ENCODE measurements around the gene PCDHGB5. TPM values are rescaled to one million over a fixed set of nuclear protein-coding genes. Genes with fewer than 3 reads are reported as not detected.
"Not testable (repeated sequence)": the region's sequence is repeated elsewhere in the genome, so short reads cannot be mapped to it uniquely, and the experiment has no call there.

Gene PCDHGB5
- total RNA-seq, 2 experiments from 2014 or later = not detected

DNA sequence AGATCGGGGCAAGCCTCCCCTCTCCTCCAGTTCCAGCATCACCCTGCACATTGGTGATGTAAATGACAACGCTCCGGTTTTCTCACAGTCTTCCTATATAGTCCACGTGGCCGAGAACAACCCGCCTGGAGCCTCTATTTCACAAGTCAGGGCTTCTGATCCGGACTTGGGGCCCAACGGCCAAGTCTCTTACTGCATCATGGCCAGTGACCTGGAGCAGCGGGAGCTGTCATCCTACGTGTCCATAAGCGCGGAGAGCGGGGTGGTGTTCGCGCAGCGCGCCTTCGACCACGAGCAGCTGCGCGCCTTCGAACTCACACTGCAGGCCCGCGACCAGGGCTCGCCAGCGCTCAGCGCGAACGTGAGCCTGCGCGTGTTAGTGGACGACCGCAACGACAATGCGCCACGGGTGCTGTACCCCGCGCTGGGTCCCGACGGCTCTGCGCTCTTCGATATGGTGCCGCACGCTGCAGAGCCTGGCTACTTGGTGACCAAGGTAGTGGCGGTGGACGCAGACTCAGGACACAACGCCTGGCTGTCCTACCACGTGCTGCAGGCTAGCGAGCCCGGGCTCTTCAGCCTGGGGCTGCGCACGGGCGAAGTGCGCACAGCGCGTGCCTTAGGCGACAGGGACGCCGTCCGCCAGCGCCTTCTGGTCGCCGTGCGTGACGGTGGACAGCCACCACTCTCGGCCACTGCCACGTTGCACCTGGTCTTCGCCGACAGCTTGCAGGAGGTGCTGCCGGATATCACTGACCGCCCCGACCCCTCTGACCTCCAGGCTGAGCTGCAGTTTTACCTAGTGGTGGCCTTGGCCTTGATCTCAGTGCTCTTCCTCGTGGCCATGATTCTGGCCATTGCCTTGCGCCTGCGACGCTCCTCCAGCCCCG is 8.3 kb upstream of the PCDHGB5 start:
- Mint-ChIP-seq H3K9me3 (peaks cover 25% of the 10 kb centered on the region), H3K27me3 (peaks cover 36% of the 10 kb centered on the region), H3K4me1 (no peaks in the 10 kb centered on the region), H3K36me3 (peaks cover 7% of the 10 kb centered on the region), H3K4me3 (no peak overlapping the region), H3K27ac (peak overlapping the region; percentile 70)
- ATAC-seq (ENCODE audit: low read depth) (no peak), DNase-seq (peak; percentile 25)
- POLR2A ChIA-PET = no interaction called here

DNA sequence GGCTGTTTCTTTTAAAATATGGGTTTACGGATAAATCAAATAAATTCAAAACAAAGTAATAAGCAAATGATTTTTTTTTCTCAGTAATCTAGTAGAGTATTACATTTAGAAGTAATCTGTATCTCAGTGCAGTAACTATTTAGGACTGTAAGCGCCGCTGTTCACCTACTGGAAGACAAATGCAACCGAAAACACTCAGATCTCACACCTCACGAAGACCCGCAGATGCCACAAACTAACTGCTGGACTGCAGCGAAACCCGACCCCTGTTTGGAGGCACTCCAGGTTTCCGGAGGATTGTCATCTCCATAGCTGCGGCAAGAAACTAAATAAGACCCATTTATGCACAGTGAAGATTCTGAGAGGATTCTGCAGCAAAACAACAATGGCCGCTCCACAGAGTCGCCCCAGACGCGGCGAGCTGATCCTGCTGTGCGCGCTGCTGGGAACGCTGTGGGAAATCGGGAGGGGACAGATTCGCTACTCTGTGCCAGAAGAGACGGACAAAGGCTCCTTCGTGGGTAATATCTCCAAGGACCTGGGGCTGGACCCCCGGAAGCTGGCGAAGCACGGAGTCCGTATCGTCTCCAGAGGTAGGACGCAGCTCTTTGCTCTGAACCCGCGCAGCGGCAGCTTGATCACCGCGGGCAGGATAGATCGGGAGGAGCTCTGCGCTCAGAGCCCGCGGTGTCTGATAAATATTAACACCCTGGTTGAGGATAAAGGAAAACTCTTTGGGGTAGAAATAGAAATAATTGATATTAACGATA is 5.1 kb upstream of the PCDHGB5 start, which contains the start of gene PCDHGA8:
Gene PCDHGA8 (plus strand): TSS at position 205 of the 770 bp plus-strand sequence. CDS start 181 bp downstream, at position 386.
- Mint-ChIP-seq H3K27ac (no peak within 1 kb of the TSS), H3K4me1 (no peaks in the 10 kb centered on the region), H3K4me3 (no peak within 1 kb of the TSS), H3K36me3 (peaks cover 7% of the 10 kb centered on the region), H3K9me3 (peaks cover 23% of the 10 kb centered on the region), H3K27me3 (peaks cover 48% of the 10 kb centered on the region)
- POLR2A ChIA-PET = no interaction called here
- ATAC-seq (ENCODE audit: low read depth) = no peak
- no peak for DNase-seq

DNA sequence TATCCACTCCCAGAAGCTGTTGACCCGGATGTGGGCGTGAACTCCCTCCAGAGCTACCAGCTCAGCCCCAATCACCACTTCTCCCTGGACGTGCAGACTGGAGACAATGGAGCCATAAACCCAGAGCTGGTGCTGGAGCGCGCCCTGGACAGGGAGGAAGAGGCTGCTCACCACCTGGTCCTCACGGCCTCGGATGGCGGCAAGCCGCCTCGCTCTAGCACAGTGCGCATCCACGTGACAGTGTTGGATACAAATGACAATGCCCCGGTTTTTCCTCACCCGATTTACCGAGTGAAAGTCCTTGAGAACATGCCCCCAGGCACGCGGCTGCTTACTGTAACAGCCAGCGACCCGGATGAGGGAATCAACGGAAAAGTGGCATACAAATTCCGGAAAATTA is 4.5 kb upstream of the PCDHGB5 start:
- Mint-ChIP-seq H3K9me3 (peaks cover 22% of the 10 kb centered on the region), H3K27me3 (peaks cover 47% of the 10 kb centered on the region), H3K36me3 (peaks cover 7% of the 10 kb centered on the region), H3K27ac (no peak overlapping the region), H3K4me1 (no peaks in the 10 kb centered on the region), H3K4me3 (no peak overlapping the region)
- POLR2A ChIA-PET = no interaction called here
- no peak for DNase-seq
- ATAC-seq (ENCODE audit: low read depth) = no peak

DNA sequence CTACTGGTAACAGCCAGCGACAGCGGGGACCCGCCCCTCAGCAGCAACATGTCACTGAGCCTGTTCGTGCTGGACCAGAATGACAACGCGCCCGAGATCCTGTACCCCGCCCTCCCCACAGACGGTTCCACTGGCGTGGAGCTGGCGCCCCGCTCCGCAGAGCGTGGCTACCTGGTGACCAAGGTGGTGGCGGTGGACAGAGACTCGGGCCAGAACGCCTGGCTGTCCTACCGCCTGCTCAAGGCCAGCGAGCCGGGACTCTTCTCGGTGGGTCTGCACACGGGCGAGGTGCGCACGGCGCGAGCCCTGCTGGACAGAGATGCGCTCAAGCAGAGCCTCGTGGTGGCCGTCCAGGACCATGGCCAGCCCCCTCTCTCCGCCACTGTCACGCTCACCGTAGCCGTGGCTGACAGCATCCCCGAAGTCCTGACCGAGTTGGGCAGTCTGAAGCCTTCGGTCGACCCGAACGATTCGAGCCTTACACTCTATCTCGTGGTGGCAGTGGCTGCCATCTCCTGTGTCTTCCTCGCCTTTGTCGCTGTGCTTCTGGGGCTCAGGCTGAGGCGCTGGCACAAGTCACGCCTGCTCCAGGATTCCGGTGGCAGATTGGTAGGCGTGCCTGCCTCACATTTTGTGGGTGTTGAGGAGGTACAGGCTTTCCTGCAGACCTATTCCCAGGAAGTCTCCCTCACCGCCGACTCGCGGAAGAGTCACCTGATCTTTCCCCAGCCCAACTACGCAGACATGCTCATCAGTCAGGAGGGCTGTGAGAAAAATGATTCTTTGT is 3.2 kb upstream of the PCDHGB5 start:
- DNase-seq; POLR2A ChIA-PET; ATAC-seq (ENCODE audit: low read depth); H3K4me1 Mint-ChIP-seq; H3K4me3 Mint-ChIP-seq; H3K27ac Mint-ChIP-seq; H3K36me3 Mint-ChIP-seq: not testable (repeated sequence)
- peaks cover 21% of the 10 kb centered on the region for H3K9me3 Mint-ChIP-seq
- peaks cover 46% of the 10 kb centered on the region for H3K27me3 Mint-ChIP-seq

DNA sequence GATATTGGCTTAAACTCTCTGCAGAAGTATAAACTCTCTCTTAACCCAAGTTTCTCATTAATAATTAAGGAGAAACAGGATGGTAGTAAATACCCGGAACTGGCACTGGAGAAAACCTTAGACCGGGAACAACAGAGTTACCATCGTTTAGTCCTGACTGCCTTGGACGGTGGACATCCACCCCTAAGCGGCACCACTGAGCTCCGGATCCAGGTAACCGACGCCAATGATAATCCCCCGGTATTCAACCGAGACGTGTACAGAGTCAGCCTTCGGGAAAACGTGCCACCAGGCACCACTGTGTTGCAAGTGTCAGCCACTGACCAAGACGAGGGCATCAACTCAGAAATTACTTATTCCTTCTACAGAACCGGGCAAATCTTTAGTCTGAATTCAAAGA is 861 bp downstream of the PCDHGB5 start:
- ATAC-seq (ENCODE audit: low read depth) (no peak), DNase-seq (no peak)
- Mint-ChIP-seq H3K4me1 (peaks cover 3% of the 10 kb centered on the region), H3K27ac (no peak overlapping the region), H3K36me3 (peaks cover 2% of the 10 kb centered on the region), H3K4me3 (no peak overlapping the region), H3K27me3 (peaks cover 56% of the 10 kb centered on the region), H3K9me3 (peaks cover 18% of the 10 kb centered on the region)
- POLR2A ChIA-PET = no interaction called here

DNA sequence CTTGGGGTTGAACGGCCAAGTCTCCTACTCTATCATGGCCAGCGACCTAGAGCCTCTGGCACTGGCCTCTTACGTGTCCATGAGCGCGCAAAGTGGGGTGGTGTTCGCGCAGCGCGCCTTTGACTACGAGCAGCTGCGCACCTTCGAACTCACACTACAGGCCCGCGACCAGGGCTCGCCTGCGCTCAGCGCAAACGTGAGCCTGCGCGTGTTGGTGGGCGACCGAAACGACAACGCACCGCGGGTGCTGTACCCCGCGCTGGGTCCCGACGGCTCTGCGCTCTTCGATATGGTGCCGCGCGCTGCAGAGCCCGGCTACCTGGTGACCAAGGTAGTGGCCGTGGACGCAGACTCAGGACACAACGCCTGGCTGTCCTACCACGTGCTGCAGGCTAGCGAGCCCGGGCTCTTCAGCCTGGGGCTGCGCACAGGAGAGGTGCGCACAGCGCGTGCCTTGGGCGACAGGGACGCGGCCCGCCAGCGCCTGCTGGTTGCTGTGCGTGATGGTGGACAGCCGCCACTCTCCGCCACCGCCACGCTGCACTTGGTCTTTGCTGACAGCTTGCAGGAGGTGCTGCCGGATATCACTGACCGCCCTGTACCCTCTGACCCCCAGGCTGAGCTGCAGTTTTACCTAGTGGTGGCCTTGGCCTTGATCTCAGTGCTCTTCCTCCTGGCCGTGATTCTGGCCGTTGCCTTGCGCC is 2.0 kb downstream of the PCDHGB5 start:
- ATAC-seq (ENCODE audit: low read depth) (no peak), DNase-seq (no peak)
- peak overlapping the region; percentile 7 for H3K4me3 Mint-ChIP-seq
- peak overlapping the region; percentile 64 for H3K27ac Mint-ChIP-seq
- POLR2A ChIA-PET = no interaction called here
- H3K27me3 Mint-ChIP-seq = peaks cover 58% of the 10 kb centered on the region
- peaks cover 2% of the 10 kb centered on the region for H3K36me3 Mint-ChIP-seq
- peaks cover 12% of the 10 kb centered on the region for H3K9me3 Mint-ChIP-seq
- peaks cover 3% of the 10 kb centered on the region for H3K4me1 Mint-ChIP-seq

DNA sequence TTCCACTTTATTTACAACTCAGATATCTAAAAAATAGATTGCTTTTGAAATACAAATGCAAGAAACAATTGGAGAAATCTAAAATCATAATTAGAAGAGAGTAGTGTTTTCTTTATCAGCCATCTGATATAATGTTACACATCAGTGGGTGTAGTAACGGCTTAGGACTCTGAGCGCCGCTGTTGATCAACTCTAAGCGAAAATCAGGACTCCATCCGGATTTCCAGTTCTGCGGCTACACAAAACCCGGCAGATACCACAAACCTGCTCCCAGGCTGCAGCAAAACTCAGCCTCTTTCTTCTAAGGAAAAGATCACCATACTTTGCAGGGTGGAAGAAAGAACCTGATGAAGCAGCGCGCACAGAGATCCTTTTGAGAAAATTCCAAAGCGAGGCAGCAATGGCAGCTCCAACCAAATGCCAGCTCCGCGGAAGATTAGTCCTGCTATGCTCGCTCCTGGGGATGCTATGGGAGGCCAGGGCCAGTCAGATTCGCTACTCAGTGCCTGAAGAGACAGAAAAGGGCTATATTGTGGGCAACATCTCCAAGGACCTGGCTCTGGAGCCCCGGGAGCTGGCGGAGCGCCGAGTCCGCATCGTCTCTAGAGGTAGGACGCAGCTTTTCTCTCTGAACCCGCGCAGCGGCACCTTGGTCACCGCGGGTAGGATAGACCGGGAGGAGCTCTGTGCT is 5.0 kb downstream of the PCDHGB5 start, which contains the start of gene PCDHGA9:
Gene PCDHGA9 (plus strand): TSS at position 226 of the 691 bp plus-strand sequence. CDS start 175 bp downstream, at position 401.
- H3K9me3 Mint-ChIP-seq = peaks cover 17% of the 10 kb centered on the region
- POLR2A ChIA-PET = no interaction called here

DNA sequence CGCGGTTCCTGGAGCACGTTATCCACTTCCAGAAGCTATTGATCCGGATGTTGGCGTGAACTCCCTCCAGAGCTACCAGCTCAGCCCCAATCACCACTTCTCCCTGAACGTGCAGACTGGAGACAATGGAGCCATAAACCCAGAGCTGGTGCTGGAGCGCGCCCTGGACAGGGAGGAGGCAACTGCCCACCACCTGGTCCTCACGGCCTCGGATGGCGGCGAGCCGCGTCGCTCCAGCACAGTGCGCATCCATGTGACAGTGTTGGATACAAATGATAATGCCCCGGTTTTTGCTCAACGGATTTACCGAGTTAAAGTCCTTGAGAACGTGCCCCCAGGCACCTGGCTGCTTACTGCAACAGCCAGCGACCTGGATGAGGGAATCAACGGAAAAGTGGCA is 5.6 kb downstream of the PCDHGB5 start:
- ATAC-seq (ENCODE audit: low read depth) (no peak), DNase-seq (no peak)
- Mint-ChIP-seq H3K27ac (no peak overlapping the region), H3K36me3 (peaks cover 2% of the 10 kb centered on the region), H3K4me1 (peaks cover 3% of the 10 kb centered on the region), H3K4me3 (no peak overlapping the region), H3K27me3 (peaks cover 64% of the 10 kb centered on the region), H3K9me3 (peaks cover 17% of the 10 kb centered on the region)
- POLR2A ChIA-PET = no interaction called here

More for the DNA sequence above, 5.0 kb downstream of the PCDHGB5 start, which contains the start of gene PCDHGA9:
- DNase-seq = no peak
- Mint-ChIP-seq H3K27me3 (peaks cover 59% of the 10 kb centered on the region), H3K4me1 (peaks cover 3% of the 10 kb centered on the region), H3K36me3 (peaks cover 2% of the 10 kb centered on the region), H3K4me3 (peak within 1 kb of the TSS; percentile 28), H3K27ac (no peak within 1 kb of the TSS)
- ATAC-seq (ENCODE audit: low read depth) = no peak

DNA sequence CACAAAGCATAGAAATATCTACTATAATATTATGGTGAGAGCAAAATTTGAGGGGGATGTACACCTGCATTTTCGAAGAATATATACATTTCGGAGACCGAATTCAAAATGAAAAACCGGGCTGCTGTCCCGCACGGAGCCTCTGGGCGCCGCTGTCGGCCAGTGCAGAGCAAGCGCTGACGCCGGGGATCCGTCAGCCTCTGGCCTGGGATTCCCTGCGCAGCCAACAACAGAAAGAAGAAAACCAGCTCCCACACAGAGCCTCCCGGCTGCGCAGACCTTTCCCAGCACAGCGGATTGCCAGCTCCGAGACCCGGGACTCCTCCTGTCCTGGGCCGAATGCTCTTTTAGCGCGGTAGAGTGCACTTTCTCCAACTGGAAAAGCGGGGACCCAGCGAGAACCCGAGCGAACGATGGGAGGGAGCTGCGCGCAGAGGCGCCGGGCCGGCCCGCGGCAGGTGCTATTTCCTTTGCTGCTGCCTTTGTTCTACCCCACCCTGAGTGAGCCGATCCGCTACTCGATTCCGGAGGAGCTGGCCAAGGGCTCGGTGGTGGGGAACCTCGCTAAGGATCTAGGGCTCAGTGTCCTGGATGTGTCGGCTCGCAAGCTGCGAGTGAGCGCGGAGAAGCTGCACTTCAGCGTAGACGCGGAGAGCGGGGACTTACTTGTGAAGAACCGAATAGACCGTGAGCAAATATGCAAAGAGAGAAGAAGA is 10.2 kb downstream of the PCDHGB5 start, which contains the start of gene PCDHGB6:
Gene PCDHGB6 (plus strand): TSS at position 232 of the 716 bp plus-strand sequence. CDS start 182 bp downstream, at position 414.
- peaks cover 14% of the 10 kb centered on the region for H3K9me3 Mint-ChIP-seq
- ATAC-seq (ENCODE audit: low read depth); H3K36me3 Mint-ChIP-seq; POLR2A ChIA-PET; H3K4me1 Mint-ChIP-seq: not testable (repeated sequence)
- peak within 1 kb of the TSS; percentile 44 for H3K27ac Mint-ChIP-seq
- H3K4me3 Mint-ChIP-seq = peak within 1 kb of the TSS; percentile 52
- DNase-seq = peak; percentile 62
- H3K27me3 Mint-ChIP-seq = peaks cover 63% of the 10 kb centered on the region

DNA sequence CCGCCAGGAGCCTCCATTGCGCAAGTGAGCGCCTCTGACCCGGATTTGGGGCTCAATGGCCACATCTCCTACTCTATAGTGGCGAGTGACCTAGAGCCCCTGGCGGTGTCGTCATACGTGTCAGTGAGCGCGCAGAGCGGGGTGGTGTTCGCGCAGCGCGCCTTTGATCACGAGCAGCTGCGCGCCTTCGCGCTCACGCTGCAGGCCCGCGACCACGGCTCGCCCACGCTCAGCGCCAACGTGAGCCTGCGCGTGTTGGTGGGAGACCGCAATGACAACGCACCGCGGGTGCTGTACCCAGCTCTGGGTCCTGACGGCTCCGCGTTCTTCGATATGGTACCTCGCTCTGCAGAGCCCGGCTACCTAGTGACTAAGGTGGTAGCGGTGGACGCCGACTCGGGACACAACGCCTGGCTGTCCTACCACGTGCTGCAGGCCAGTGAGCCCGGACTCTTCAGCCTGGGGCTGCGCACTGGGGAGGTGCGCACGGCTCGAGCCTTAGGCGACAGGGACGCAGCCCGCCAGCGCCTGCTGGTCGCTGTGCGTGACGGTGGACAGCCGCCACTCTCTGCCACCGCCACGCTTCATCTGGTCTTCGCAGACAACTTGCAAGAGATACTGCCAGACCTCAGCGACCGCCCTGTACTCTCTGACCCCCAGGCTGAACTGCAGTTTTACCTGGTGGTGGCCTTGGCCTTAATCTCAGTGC is 12.0 kb downstream of the PCDHGB5 start:
- H3K27ac Mint-ChIP-seq = no peak overlapping the region
- peaks cover 4% of the 10 kb centered on the region for H3K36me3 Mint-ChIP-seq

DNA sequence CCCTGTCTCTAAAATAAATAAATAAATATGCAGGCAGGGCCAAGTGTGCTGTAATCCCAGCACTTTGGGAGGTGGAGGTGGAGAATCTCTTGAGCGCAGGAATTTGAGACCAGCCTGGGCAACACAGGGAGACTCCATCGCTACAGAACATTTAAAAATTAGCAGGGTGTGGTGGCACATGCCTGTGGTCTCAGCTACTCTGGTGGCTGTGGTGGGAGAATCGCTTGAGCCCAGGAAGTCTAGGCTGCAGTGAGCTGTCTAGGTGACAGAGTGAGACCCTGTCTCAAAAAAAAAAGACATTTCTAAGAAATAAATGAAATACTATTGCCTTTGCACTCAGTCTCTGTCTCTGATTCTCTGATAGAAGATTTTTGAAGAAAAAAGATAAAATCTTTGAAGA is 13.8 kb downstream of the PCDHGB5 start:
- no peak for ATAC-seq (ENCODE audit: low read depth)
- no peak for DNase-seq
- Mint-ChIP-seq H3K4me1 (peaks cover 2% of the 10 kb centered on the region), H3K36me3 (peaks cover 4% of the 10 kb centered on the region), H3K4me3 (no peak overlapping the region), H3K27ac (no peak overlapping the region), H3K27me3 (peaks cover 67% of the 10 kb centered on the region), H3K9me3 (peaks cover 11% of the 10 kb centered on the region)
- POLR2A ChIA-PET = no interaction called here

More for the DNA sequence above, 12.0 kb downstream of the PCDHGB5 start:
- POLR2A ChIA-PET = no interaction called here
- ATAC-seq (ENCODE audit: low read depth) = no peak
- Mint-ChIP-seq H3K9me3 (peaks cover 14% of the 10 kb centered on the region), H3K27me3 (peaks cover 64% of the 10 kb centered on the region), H3K4me1 (peaks cover 2% of the 10 kb centered on the region), H3K4me3 (no peak overlapping the region)
- DNase-seq = no peak
